Right cardiac atrium (tissue), 5 donors: ENCODE data around the gene CSAD. TPM values are rescaled to one million over a fixed set of nuclear protein-coding genes. Genes with fewer than 3 reads are reported as not detected.
A peak's percentile ranks its signal among the peaks of the same experiment; 100 is the strongest.
"Not testable (repeated sequence)": the region's sequence is repeated elsewhere in the genome, so short reads cannot be mapped to it uniquely, and the experiment has no call there.

ENCODE experiments used
- ATAC-seq, 2 donors: fragments of 200-7000 bp; cut with Tn5 transposase; one replicate each; pipeline versions ENCODE4 v1.8.0 to v1.9.1; 2020; ENCODE audit warnings: moderate library complexity in 2 of 2, mild to moderate bottlenecking in 1 of 2
- DNase-seq, 3 donors: peaks; one replicate each; pipeline ENCODE4 v3.0.0-alpha.2; 2020
- H3K27ac ChIP-seq: one replicate; pipeline ENCODE4 v1.5.1; 2013; ENCODE audit warnings: mild to moderate bottlenecking, low read length, control low read depth, moderate library complexity
- H3K27me3 ChIP-seq: one replicate; pipeline ENCODE4 v1.6.1; 2013; ENCODE audit not compliant: control insufficient read depth, insufficient read depth
- H3K4me1 ChIP-seq: one replicate; pipeline ENCODE4 v1.6.1; 2013; ENCODE audit warnings: low read length; ENCODE audit not compliant: control insufficient read depth, insufficient read depth
- H3K4me3 ChIP-seq: one replicate; pipeline ENCODE4 v1.5.1; 2013; ENCODE audit warnings: low read length, control low read depth
- H3K9me3 ChIP-seq: one replicate; pipeline ENCODE4 v1.6.1; 2013; ENCODE audit warnings: low read length; ENCODE audit not compliant: control insufficient read depth
- WGBS: extraction: QIAGEN DNeasy Blood & Tissue Kit; methylation state at CpG from one replicate; pipeline ENCODE4 v1.1.7; 2013; 5-methylcytosine and 5-hydroxymethylcytosine counted together
- intact Hi-C, 4 donors: fragments of 100-400 bp; cut with DNase I; formaldehyde crosslinking; loops; one replicate each; pipeline versions ENCODE4 v1.11.0 to v1.14.0; 2022 to 2023
- polyA plus RNA-seq: library from polyadenylated mRNA; stranded (reverse); fragments of 200-250 nt; gene quantifications from one replicate; pipeline ENCODE4 v1.2.3, GENCODE V29; 2013
- total RNA-seq, 4 donors: library from RNA; stranded (reverse); fragmentation: NEBNext Ultra II Directional; extraction: Animal tissue kit (Norgen Biotek cat#: 25700); gene quantifications; one replicate each; pipeline ENCODE4 v1.2.1, GENCODE V29; 2021
- donor health status: healthy with polysubstance abuse.
- donor health status: DM: no; HTN: yes; CAD: no.
- donor health status: DM: no; HTN: no; CAD: no.
- donor health status: DM: no; HTN: yes; CAD: no; lungs with severe emphysema.
- donor health status: DM: yes; HTN: yes; CAD: no.

The CSAD gene
- total and polyA plus RNA-seq, 5 donors, result 10.3 to 16.2 (median 12.5) TPM

GRCh38 chr12:53177447-53177846 is 3.3 kb downstream of the CSAD start:
- H3K27ac ChIP-seq, DNase-seq, H3K9me3 ChIP-seq, H3K27me3 ChIP-seq, ATAC-seq, H3K4me3 ChIP-seq, H3K4me1 ChIP-seq, intact Hi-C loops: not testable (repeated sequence)
- WGBS, result 93% methylated on average over 6 of the region's 6 CpGs

- no peak overlapping the region for H3K4me3 ChIP-seq
- no peaks in the 10 kb centered on the region for H3K9me3 ChIP-seq
- H3K4me1 ChIP-seq, result peaks cover 3% of the 10 kb centered on the region
- H3K27me3 ChIP-seq, result no peaks in the 10 kb centered on the region
- DNase-seq (no peak), ATAC-seq (no peak)
- intact Hi-C loops, result no loop called here
- over 99% methylated on average over 3 of the region's 3 CpGs for WGBS
- H3K27ac ChIP-seq, result no peak overlapping the region
Observed at GRCh38 chr12:53176750-53177149, 4.0 kb downstream of the CSAD start.

GRCh38 chr12:53174881-53175491 is 5.7 kb downstream of the CSAD start:
- H3K4me3 ChIP-seq, result no peak overlapping the region
- no peaks in the 10 kb centered on the region for H3K9me3 ChIP-seq
- WGBS, result 90% methylated on average over 4 of the region's 4 CpGs
- intact Hi-C loops, result no loop called here
- peaks cover 2% of the 10 kb centered on the region for H3K4me1 ChIP-seq
- no peaks in the 10 kb centered on the region for H3K27me3 ChIP-seq
- DNase-seq, result no peak
- ATAC-seq, result peak in 1 of 2 donors; percentile 15
- no peak overlapping the region for H3K27ac ChIP-seq

GRCh38 chr12:53173085-53173715 is 7.5 kb downstream of the CSAD start:
- intact Hi-C loops, result no loop called here
- Histone ChIP-seq H3K27ac (no peak overlapping the region), H3K27me3 (no peaks in the 10 kb centered on the region), H3K9me3 (no peaks in the 10 kb centered on the region), H3K4me3 (no peak overlapping the region), H3K4me1 (no peaks in the 10 kb centered on the region)
- DNase-seq (no peak), ATAC-seq (no peak)
- 91% methylated on average over 10 of the region's 10 CpGs for WGBS

GRCh38 chr12:53172352-53172751 is 8.4 kb downstream of the CSAD start:
- peak in 1 of 2 donors; percentile 39 for ATAC-seq
- 84% methylated on average over 11 of the region's 11 CpGs for WGBS
- no peak overlapping the region for H3K4me3 ChIP-seq
- intact Hi-C loops, result no loop called here
- no peaks in the 10 kb centered on the region for H3K27me3 ChIP-seq
- H3K9me3 ChIP-seq, result no peaks in the 10 kb centered on the region
- H3K27ac ChIP-seq, result no peak overlapping the region
- peak in 2 of 3 donors; percentile 44 to 51 for DNase-seq
- no peaks in the 10 kb centered on the region for H3K4me1 ChIP-seq

- WGBS, result 53% methylated on average over 10 of the region's 10 CpGs
- no peak for ATAC-seq
- no peak overlapping the region for H3K4me3 ChIP-seq
- DNase-seq, result no peak
- H3K4me1 ChIP-seq, result no peaks in the 10 kb centered on the region
- H3K27me3 ChIP-seq, result no peaks in the 10 kb centered on the region
- intact Hi-C loops, result no loop called here
- no peaks in the 10 kb centered on the region for H3K9me3 ChIP-seq
- H3K27ac ChIP-seq, result no peak overlapping the region
Observed at GRCh38 chr12:53171725-53172329, 8.9 kb downstream of the CSAD start.

- Histone ChIP-seq H3K27me3 (no peaks in the 10 kb centered on the region), H3K27ac (no peak overlapping the region), H3K4me1 (no peaks in the 10 kb centered on the region), H3K4me3 (no peak overlapping the region), H3K9me3 (no peaks in the 10 kb centered on the region)
- intact Hi-C loops, result no loop called here
- DNase-seq (no peak), ATAC-seq (no peak)
- WGBS, result 79% methylated on average over 14 of the region's 14 CpGs
Observed at GRCh38 chr12:53170876-53171724, 9.6 kb downstream of the CSAD start.

GRCh38 chr12:53170215-53170614 is 10.5 kb downstream of the CSAD start:
- H3K4me3 ChIP-seq, result no peak overlapping the region
- no peaks in the 10 kb centered on the region for H3K4me1 ChIP-seq
- ATAC-seq (no peak), DNase-seq (no peak)
- intact Hi-C loops, result no loop called here
- H3K27ac ChIP-seq, result no peak overlapping the region
- 93% methylated on average over 8 of the region's 8 CpGs for WGBS
- no peaks in the 10 kb centered on the region for H3K9me3 ChIP-seq
- H3K27me3 ChIP-seq, result no peaks in the 10 kb centered on the region

GRCh38 chr12:53169644-53170043 is 11.1 kb downstream of the CSAD start:
- WGBS, result 92% methylated on average over 7 of the region's 7 CpGs
- Histone ChIP-seq H3K9me3 (no peaks in the 10 kb centered on the region), H3K4me1 (no peaks in the 10 kb centered on the region), H3K27me3 (no peaks in the 10 kb centered on the region), H3K4me3 (no peak overlapping the region), H3K27ac (no peak overlapping the region)
- intact Hi-C loops, result no loop called here
- DNase-seq, result no peak
- ATAC-seq, result no peak

- no peak overlapping the region for H3K4me3 ChIP-seq
- no peaks in the 10 kb centered on the region for H3K27me3 ChIP-seq
- H3K27ac ChIP-seq, result no peak overlapping the region
- intact Hi-C loops, result no loop called here
- DNase-seq (no peak), ATAC-seq (no peak)
- no peaks in the 10 kb centered on the region for H3K9me3 ChIP-seq
- H3K4me1 ChIP-seq, result no peaks in the 10 kb centered on the region
Observed at GRCh38 chr12:53166837-53167236, 13.9 kb downstream of the CSAD start.

- DNase-seq, H3K27me3 ChIP-seq, H3K27ac ChIP-seq, H3K4me3 ChIP-seq, H3K9me3 ChIP-seq, ATAC-seq, H3K4me1 ChIP-seq: not testable (repeated sequence)
- intact Hi-C loops, result loop anchor here in 1 of 4 donors (5.0 kb wide), 2 partner anchors 34 to 119 kb away; no protein-coding TSS in a partner anchor
- WGBS, result 97% methylated on average over 2 of the region's 2 CpGs
Observed at GRCh38 chr12:53163008-53163407, 17.7 kb downstream of the CSAD start.
